NCI-H82 treated with DMSO at 0.1 percent for 48 hours (cell line): Measurements from ENCODE around the gene TNS1.
"Not testable (repeated sequence)": the region's sequence is repeated elsewhere in the genome, so short reads cannot be mapped to it uniquely, and the experiment has no call there.

Source experiments
- DNase-seq: peaks from one replicate; lab custom pipeline; 2025; ENCODE audit not compliant: unreplicated experiment; lab: John Stamatoyannopoulos, UW

The TNS1 gene

GRCh38 chr2:218029366-218030360 is 26.9 kb upstream of the TNS1 start:
- DNase-seq, result no peak

GRCh38 chr2:218028562-218029348 is 26.0 kb upstream of the TNS1 start:
- no peak for DNase-seq

- DNase-seq, result no peak
Measured at GRCh38 chr2:218028189-218028495, 25.3 kb upstream of the TNS1 start.

- no peak for DNase-seq
Measured at GRCh38 chr2:218027426-218028188, 24.8 kb upstream of the TNS1 start.

GRCh38 chr2:218026676-218027425 is 24.1 kb upstream of the TNS1 start:
- DNase-seq, result no peak

GRCh38 chr2:218026244-218026643 is 23.4 kb upstream of the TNS1 start:
- no peak for DNase-seq

GRCh38 chr2:218024871-218025270 is 22.1 kb upstream of the TNS1 start:
- DNase-seq, result no peak

- no peak for DNase-seq
Measured at GRCh38 chr2:218024336-218024735, 21.5 kb upstream of the TNS1 start.

- no peak for DNase-seq
Measured at GRCh38 chr2:218023636-218024035, 20.8 kb upstream of the TNS1 start.

- no peak for DNase-seq
Measured at GRCh38 chr2:218022851-218023530, 20.2 kb upstream of the TNS1 start.

GRCh38 chr2:218022131-218022850 is 19.5 kb upstream of the TNS1 start:
- DNase-seq, result no peak

- no peak for DNase-seq
Measured at GRCh38 chr2:218021536-218022071, 18.8 kb upstream of the TNS1 start.

GRCh38 chr2:218020966-218021535 is 18.3 kb upstream of the TNS1 start:
- no peak for DNase-seq

- DNase-seq, result no peak
Measured at GRCh38 chr2:218020281-218020680, 17.5 kb upstream of the TNS1 start.

- no peak for DNase-seq
Measured at GRCh38 chr2:218019411-218020060, 16.7 kb upstream of the TNS1 start.

GRCh38 chr2:218018842-218019125 is 16.0 kb upstream of the TNS1 start:
- not testable (repeated sequence) for DNase-seq

- no peak for DNase-seq
Measured at GRCh38 chr2:218017211-218018053, 14.6 kb upstream of the TNS1 start.

- DNase-seq, result no peak
Measured at GRCh38 chr2:218016810-218017209, 14.0 kb upstream of the TNS1 start.
